Body of pancreas (tissue), 4 donors: Measurements from ENCODE around the gene SLC4A7. TPM values are rescaled to one million over a fixed set of nuclear protein-coding genes. Genes with fewer than 3 reads are reported as not detected.

Experiments
- ATAC-seq: fragments of 150-250 bp; one replicate; pipeline ENCODE4 v1.9.1; 2016
- DNase-seq, 4 donors: peaks; one replicate each; pipeline ENCODE4 v3.0.0-alpha.2; 2019
- H3K27ac ChIP-seq, 4 donors: fragments of 200-600 bp; sonication (generic); 1 replicate in 3 of 4; 2 replicates in 1 of 4; pipeline versions ENCODE4 v1.5.1 to v1.6.1; 2016 to 2019; ENCODE audit warnings: mild to moderate bottlenecking in 1 of 4, mixed read lengths in 1 of 4, moderate library complexity in 1 of 4
- H3K27me3 ChIP-seq, 2 donors: fragments of 200-600 bp; sonication (generic); one replicate each; pipeline ENCODE4 v1.6.0; 2016; ENCODE audit warnings: mild to moderate bottlenecking in 1 of 2
- H3K36me3 ChIP-seq, 2 donors: fragments of 200-600 bp; sonication (generic); replicated peaks in 1 of 2; 2 replicates each; pipeline ENCODE4 v1.5.1; 2016; ENCODE audit warnings: low read depth in 2 of 2; ENCODE audit not compliant: insufficient read depth in 1 of 2
- H3K4me1 ChIP-seq: fragments of 200-600 bp; sonication (generic); one replicate; pipeline ENCODE4 v1.6.0; 2016
- H3K4me3 ChIP-seq, 2 donors: fragments of 200-600 bp; sonication (generic); 1 replicate in 1 of 2; 2 replicates in 1 of 2; pipeline ENCODE4 v1.5.1; 2016 to 2019
- H3K9me3 ChIP-seq, 3 donors: fragments of 200-600 bp; sonication (generic); 1 replicate in 2 of 3; 2 replicates in 1 of 3; pipeline ENCODE4 v1.5.1; 2016
- POLR2A ChIP-seq, 3 donors: fragments of 450-650 bp; IDR thresholded peaks; one replicate each; pipeline ENCODE4 v1.6.1; 2016; ENCODE audit warnings: antibody characterized with exemption in 3 of 3, mild to moderate bottlenecking in 2 of 3
- WGBS, 2 donors: methylation state at CpG; one replicate each; pipeline ENCODE4 v1.1.5; 2017; 5-methylcytosine and 5-hydroxymethylcytosine counted together
- intact Hi-C: fragments of 100-400 bp; cut with DNase I; formaldehyde crosslinking; loops from one replicate; pipeline ENCODE4 v1.15.1; 2023
- total RNA-seq, 2 donors: library from RNA; depleted of rRNA; stranded (reverse); fragments of >200 nt; gene quantifications; one replicate each; pipeline ENCODE4 v1.1.0, GENCODE V29; 2016
- TF ChIP-seq, protein P1 (sequence below), 7 experiments: fragments of 450-650 bp in 4 of 7; fragments of 200-600 bp in 3 of 7; sonication (generic) in 3 of 7; IDR thresholded peaks; one replicate each; pipeline ENCODE4 v1.5.1; 2016 to 2019; ENCODE audit warnings: antibody characterized with exemption in 7 of 7

The SLC4A7 gene
- total RNA-seq, 2 donors from 2014 or later: 10.1 to 12.9 TPM

DNA sequence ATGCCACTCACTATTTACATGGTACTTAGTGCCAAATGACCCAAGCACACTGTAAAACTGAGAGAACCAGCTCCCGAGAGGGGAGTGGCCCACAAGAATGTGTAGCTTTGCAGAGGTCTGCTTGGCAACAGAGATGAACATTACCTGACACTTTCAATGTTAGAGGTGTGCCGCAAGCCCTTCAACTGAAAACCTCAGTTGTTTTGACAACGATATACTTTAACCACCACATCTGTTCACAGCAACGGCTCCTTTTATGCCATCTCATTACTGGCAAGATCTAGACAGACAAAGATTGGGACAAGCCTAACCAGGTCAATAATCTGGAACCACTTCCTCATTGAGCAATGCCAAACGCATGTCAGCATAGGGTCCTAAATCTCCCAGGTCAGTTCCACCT is 138.7 kb downstream of the SLC4A7 start:
- no peak for TF ChIP-seq POLR2A (IDR thresholded peaks at IDR 0.05)
- TF ChIP-seq, protein P1, sequence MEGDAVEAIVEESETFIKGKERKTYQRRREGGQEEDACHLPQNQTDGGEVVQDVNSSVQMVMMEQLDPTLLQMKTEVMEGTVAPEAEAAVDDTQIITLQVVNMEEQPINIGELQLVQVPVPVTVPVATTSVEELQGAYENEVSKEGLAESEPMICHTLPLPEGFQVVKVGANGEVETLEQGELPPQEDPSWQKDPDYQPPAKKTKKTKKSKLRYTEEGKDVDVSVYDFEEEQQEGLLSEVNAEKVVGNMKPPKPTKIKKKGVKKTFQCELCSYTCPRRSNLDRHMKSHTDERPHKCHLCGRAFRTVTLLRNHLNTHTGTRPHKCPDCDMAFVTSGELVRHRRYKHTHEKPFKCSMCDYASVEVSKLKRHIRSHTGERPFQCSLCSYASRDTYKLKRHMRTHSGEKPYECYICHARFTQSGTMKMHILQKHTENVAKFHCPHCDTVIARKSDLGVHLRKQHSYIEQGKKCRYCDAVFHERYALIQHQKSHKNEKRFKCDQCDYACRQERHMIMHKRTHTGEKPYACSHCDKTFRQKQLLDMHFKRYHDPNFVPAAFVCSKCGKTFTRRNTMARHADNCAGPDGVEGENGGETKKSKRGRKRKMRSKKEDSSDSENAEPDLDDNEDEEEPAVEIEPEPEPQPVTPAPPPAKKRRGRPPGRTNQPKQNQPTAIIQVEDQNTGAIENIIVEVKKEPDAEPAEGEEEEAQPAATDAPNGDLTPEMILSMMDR (IDR thresholded peaks at IDR 0.05): no peak
- DNase-seq: no peak
- peak; percentile 27 for ATAC-seq
- no peak overlapping the region for H3K27ac ChIP-seq
- no peaks in the 10 kb centered on the region for H3K27me3 ChIP-seq
- no peak overlapping the region for H3K4me3 ChIP-seq
- H3K4me1 ChIP-seq: no peaks in the 10 kb centered on the region
- intact Hi-C loops: no loop called here
- 45 to 59% methylated on average over 5 of the region's 5 CpGs for WGBS, 2 donors
- H3K36me3 ChIP-seq: no peaks in the 10 kb centered on the region
- no peaks in the 10 kb centered on the region for H3K9me3 ChIP-seq

DNA sequence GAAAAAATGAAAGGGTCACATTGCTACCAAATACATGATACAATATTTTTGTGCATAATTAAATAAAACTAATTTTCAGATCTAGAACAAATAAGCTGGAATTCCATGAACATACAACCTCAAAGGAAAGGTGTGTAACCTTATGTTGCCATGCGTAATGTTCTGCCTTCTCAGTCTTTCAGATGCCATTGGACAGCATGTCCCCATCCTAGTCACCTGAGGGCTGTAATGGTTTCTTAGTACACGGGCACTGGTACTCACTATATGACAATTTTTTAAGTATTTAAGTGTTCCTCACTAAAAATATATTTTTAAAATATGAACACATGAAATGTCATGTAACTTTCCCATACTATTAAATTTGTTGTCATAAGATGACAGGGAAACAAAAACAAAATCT is 139.1 kb downstream of the SLC4A7 start:
- TF ChIP-seq, protein P1 (IDR thresholded peaks at IDR 0.05): no peak
- no peak for TF ChIP-seq POLR2A (IDR thresholded peaks at IDR 0.05)

DNA sequence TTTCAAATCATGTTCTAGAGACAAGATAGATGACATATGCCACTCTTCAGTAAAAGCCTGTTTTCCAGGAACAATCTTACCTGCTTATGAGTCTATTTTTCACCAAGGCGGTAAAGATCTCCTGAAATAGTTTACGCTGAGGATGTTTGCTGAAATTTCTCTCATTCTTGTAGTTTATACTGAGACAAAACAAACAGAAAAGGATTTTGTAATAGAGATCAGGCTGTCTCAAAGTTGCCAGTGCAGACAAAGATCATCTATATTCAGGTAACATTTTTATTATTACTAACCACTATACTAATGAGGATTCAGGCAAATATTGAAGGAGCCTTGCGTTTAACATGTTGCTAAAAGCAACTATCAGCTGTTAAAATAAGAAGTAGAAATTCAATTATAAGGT is 140.0 kb downstream of the SLC4A7 start:
- Histone ChIP-seq H3K27me3 (no peaks in the 10 kb centered on the region), H3K4me1 (no peaks in the 10 kb centered on the region), H3K9me3 (peaks cover 0 to 4% (median 0%) of the 10 kb centered on the region in 3 donors), H3K27ac (no peak overlapping the region), H3K36me3 (no peaks in the 10 kb centered on the region), H3K4me3 (no peak overlapping the region)
- ATAC-seq (no peak), DNase-seq (no peak)
- no peak for TF ChIP-seq POLR2A (IDR thresholded peaks at IDR 0.05)
- TF ChIP-seq, protein P1 (IDR thresholded peaks at IDR 0.05): no peak
- intact Hi-C loops: no loop called here
- 88% methylated on average over 3 of the region's 3 CpGs for WGBS, 2 donors

More for the DNA sequence above, 139.1 kb downstream of the SLC4A7 start:
- no peaks in the 10 kb centered on the region for H3K4me1 ChIP-seq
- no peaks in the 10 kb centered on the region for H3K36me3 ChIP-seq
- H3K27me3 ChIP-seq: no peaks in the 10 kb centered on the region
- DNase-seq (no peak), ATAC-seq (no peak)
- no peak overlapping the region for H3K4me3 ChIP-seq
- H3K27ac ChIP-seq: no peak overlapping the region
- intact Hi-C loops: no loop called here
- 81 to 94% methylated on average over 2 of the region's 2 CpGs for WGBS, 2 donors
- peaks cover 0 to 1% (median 0%) of the 10 kb centered on the region in 3 donors for H3K9me3 ChIP-seq

- intact Hi-C loops: no loop called here
- TF ChIP-seq, protein P1 (IDR thresholded peaks at IDR 0.05): no peak
- TF ChIP-seq POLR2A (IDR thresholded peaks at IDR 0.05): no peak
- Histone ChIP-seq H3K27ac (no peak overlapping the region), H3K4me3 (no peak overlapping the region), H3K27me3 (no peaks in the 10 kb centered on the region), H3K4me1 (no peaks in the 10 kb centered on the region), H3K9me3 (peaks cover 0 to 4% (median 0%) of the 10 kb centered on the region in 3 donors), H3K36me3 (no peaks in the 10 kb centered on the region)
- no peak for ATAC-seq
- WGBS, 2 donors: 75 to 82% methylated on average over 1 of the region's 1 CpG
- DNase-seq: no peak
These were observed 141.9 kb downstream of the SLC4A7 start for GRCh38 chr3:27342267-27342666.

GRCh38 chr3:27340534-27340933 is 143.7 kb downstream of the SLC4A7 start:
- no peak for TF ChIP-seq POLR2A (IDR thresholded peaks at IDR 0.05)
- TF ChIP-seq, protein P1 (IDR thresholded peaks at IDR 0.05): no peak
- H3K27ac ChIP-seq: no peak overlapping the region
- ATAC-seq: no peak
- no peaks in the 10 kb centered on the region for H3K4me1 ChIP-seq
- no peak for DNase-seq
- no peaks in the 10 kb centered on the region for H3K27me3 ChIP-seq
- intact Hi-C loops: no loop called here
- no peaks in the 10 kb centered on the region for H3K36me3 ChIP-seq
- peaks cover 0 to 4% (median 0%) of the 10 kb centered on the region in 3 donors for H3K9me3 ChIP-seq
- no peak overlapping the region for H3K4me3 ChIP-seq
- 37 to 58% methylated on average over 1 of the region's 1 CpG for WGBS, 2 donors
